A549 (cell line): ENCODE data around the gene BSPH1.
"Not testable (repeated sequence)": the region's sequence is repeated elsewhere in the genome, so short reads cannot be mapped to it uniquely, and the experiment has no call there.

Experiments
- FOSL2 ChIP-seq, 2 experiments: fragments of 450-650 bp in 1 of 2; fragments of >200 bp in 1 of 2; sonication (Bioruptor Twin) in 1 of 2; formaldehyde crosslinking; IDR thresholded peaks; 2 replicates each; pipeline versions ENCODE4 v1.5.0 to v1.6.1; 2016 to 2020; ENCODE audit warnings: mild to moderate bottlenecking in 1 of 2, moderate library complexity in 1 of 2
- POLR2A ChIP-seq: IDR thresholded peaks from 2 replicates; pipeline ENCODE4 v1.6.1; 2012; ENCODE audit warnings: mild to moderate bottlenecking, low read length
- RAD21 ChIP-seq, 2 experiments: fragments of >200 bp in 1 of 2; sonication (Bioruptor Twin) in 1 of 2; formaldehyde crosslinking in 1 of 2; IDR thresholded peaks in 1 of 2; conservative IDR thresholded peaks in 1 of 2; 2 replicates in 1 of 2; 3 replicates in 1 of 2; pipeline ENCODE4 v1.6.1; 2012 to 2018; ENCODE audit warnings: inconsistent platforms in 1 of 2
- RARB ChIP-seq: fragments of 250-450 bp; sonication (Bioruptor Pico); IDR thresholded peaks from 2 replicates; pipeline ENCODE4 v1.8.0; 2021; ENCODE audit warnings: mild to moderate bottlenecking, moderate library complexity
- RFX5 ChIP-seq: fragments of 450-650 bp; IDR thresholded peaks from 2 replicates; pipeline ENCODE4 v1.7.1; 2014; ENCODE audit warnings: antibody characterized with exemption, mild to moderate bottlenecking, moderate library complexity
- TF ChIP-seq, protein P1 (sequence below): IDR thresholded peaks from 2 replicates; pipeline ENCODE4 v1.6.1; 2012; ENCODE audit warnings: low read depth, borderline replicate concordance
- TF ChIP-seq, protein P2 (sequence below): fragments of >200 bp; sonication (Bioruptor Twin); formaldehyde crosslinking; IDR thresholded peaks from 3 replicates; pipeline ENCODE4 v1.5.1; 2016
- TF ChIP-seq, protein P3 (sequence below): IDR thresholded peaks from 2 replicates; pipeline ENCODE4 v1.6.1; 2012

DNA sequence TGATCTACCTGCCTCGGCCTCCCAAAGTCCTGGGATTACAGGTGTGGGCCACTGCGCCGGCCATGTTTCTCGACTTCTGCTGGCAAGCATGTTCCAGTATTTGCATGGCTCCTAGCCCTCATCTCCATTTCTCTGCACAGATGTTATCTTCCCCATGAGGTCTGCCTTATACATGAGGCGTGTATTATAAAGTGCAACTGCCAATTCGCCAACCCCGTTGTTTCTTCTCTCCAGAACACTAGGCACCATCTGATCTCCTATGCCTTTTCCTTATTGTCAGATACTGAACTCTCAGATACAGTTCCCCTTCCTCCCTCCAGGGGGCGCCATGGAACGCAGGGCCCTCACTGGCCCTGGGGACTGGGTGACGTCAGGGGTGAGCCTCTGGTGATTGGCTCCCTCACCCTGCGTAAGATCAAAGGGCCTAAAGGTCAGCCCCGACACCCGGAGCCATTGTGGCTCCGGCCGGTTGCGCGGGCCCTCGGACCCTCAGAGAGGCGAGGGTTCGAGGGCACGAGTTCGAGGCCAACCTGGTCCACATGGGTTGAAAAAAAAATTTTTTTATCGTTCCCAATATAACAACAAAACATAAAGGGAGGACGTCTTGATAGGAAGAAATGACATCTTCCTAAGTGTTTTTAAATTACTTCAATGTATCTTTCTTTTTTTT is 42.0 kb downstream of the BSPH1 start:
- TF ChIP-seq RAD21 (conservative IDR thresholded peaks at IDR 0.05 in 1 of 2, IDR thresholded peaks at IDR 0.05 in 1 of 2); RFX5; RARB (CRISPR knock-in tag); POLR2A; FOSL2 (IDR thresholded peaks at IDR 0.05); FOSL2 (CRISPR knock-in tag; IDR thresholded peaks at IDR 0.05): not testable (repeated sequence)
- TF ChIP-seq, protein P1, sequence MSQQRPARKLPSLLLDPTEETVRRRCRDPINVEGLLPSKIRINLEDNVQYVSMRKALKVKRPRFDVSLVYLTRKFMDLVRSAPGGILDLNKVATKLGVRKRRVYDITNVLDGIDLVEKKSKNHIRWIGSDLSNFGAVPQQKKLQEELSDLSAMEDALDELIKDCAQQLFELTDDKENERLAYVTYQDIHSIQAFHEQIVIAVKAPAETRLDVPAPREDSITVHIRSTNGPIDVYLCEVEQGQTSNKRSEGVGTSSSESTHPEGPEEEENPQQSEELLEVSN, result not testable (repeated sequence)
- TF ChIP-seq, protein P2, sequence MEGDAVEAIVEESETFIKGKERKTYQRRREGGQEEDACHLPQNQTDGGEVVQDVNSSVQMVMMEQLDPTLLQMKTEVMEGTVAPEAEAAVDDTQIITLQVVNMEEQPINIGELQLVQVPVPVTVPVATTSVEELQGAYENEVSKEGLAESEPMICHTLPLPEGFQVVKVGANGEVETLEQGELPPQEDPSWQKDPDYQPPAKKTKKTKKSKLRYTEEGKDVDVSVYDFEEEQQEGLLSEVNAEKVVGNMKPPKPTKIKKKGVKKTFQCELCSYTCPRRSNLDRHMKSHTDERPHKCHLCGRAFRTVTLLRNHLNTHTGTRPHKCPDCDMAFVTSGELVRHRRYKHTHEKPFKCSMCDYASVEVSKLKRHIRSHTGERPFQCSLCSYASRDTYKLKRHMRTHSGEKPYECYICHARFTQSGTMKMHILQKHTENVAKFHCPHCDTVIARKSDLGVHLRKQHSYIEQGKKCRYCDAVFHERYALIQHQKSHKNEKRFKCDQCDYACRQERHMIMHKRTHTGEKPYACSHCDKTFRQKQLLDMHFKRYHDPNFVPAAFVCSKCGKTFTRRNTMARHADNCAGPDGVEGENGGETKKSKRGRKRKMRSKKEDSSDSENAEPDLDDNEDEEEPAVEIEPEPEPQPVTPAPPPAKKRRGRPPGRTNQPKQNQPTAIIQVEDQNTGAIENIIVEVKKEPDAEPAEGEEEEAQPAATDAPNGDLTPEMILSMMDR, result peak; percentile 37
- TF ChIP-seq, protein P3, sequence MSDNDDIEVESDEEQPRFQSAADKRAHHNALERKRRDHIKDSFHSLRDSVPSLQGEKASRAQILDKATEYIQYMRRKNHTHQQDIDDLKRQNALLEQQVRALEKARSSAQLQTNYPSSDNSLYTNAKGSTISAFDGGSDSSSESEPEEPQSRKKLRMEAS, result not testable (repeated sequence)
